HCT116 (cell line): ENCODE results near the gene CD44. TPM values are rescaled to one million over a fixed set of nuclear protein-coding genes. Genes with fewer than 3 reads are reported as not detected.

Source experiments
- ATAC-seq: fragments of 200-7000 bp; cut with Tn5 transposase; 2 replicates; pipeline ENCODE4 v1.9.1; 2020; ENCODE audit warnings: mild to moderate bottlenecking, moderate library complexity
- BruUV-seq: library from RNA; stranded (reverse); fragments of 400-500 nt; replicated peaks from 2 replicates; lab custom pipeline; 2021; lab: Mats Ljungman, UMichigan
- CTCF ChIA-PET: fragments of 300-600 bp; sonication (Branson Sonifier 250); formaldehyde crosslinking; loops from one replicate; lab custom pipeline; 2021; ENCODE audit warnings: antibody characterized with exemption; lab: Charles Lee
- POLR2A ChIA-PET: fragments of 300-600, 350-600 bp; sonication (Branson Sonifier 250); formaldehyde crosslinking; loops from one replicate; lab custom pipeline; 2021; ENCODE audit warnings: antibody characterized with exemption; lab: Charles Lee
- RAD21 ChIA-PET, 2 experiments: fragments of 300-600 bp; sonication (Branson Sonifier 250); formaldehyde crosslinking; loops; one replicate each; lab custom pipeline; 2023; ENCODE audit warnings: low total read pairs in 2 of 2; ENCODE audit not compliant: uncharacterized antibody in 2 of 2, unreplicated experiment in 2 of 2, low non-redundant PET in 1 of 2; lab: Charles Lee
- DNase-seq: peaks from one replicate; pipeline ENCODE4 v3.0.0-alpha.2; 2010; ENCODE audit warnings: low read depth, low spot score
- H2AFZ ChIP-seq: fragments of 200-600 bp; shearing (Covaris generic), sonication (generic); 2 replicates; pipeline ENCODE4 v1.6.1; 2017; ENCODE audit warnings: low read depth, mixed run types, mixed read lengths, antibody characterized with exemption, low read length; ENCODE audit not compliant: poor library complexity, severe bottlenecking
- H3K27ac ChIP-seq: 2 replicates; pipeline ENCODE4 v1.5.1; 2012; ENCODE audit warnings: low read depth, low read length
- H3K27me3 ChIP-seq: fragments of 200-600 bp; sonication (generic); 2 replicates; pipeline ENCODE4 v1.6.1; 2016; ENCODE audit warnings: mixed run types, low read length, mixed read lengths; ENCODE audit not compliant: insufficient read depth
- H3K36me3 ChIP-seq, 2 experiments: fragments of 200-500 bp in 1 of 2; fragments of 200-600 bp in 1 of 2; sonication (Bioruptor generic) in 1 of 2; sonication (generic) in 1 of 2; 2 replicates each; pipeline versions ENCODE4 v1.5.1 to v1.6.1; 2014 to 2016; ENCODE audit warnings: low read length in 2 of 2, inconsistent platforms in 1 of 2, mixed read lengths in 1 of 2, mixed run types in 1 of 2; ENCODE audit not compliant: insufficient read depth in 2 of 2, control insufficient read depth in 1 of 2
- H3K4me1 ChIP-seq, 2 experiments: fragments of 200-600 bp in 1 of 2; sonication (generic) in 1 of 2; 2 replicates each; pipeline versions ENCODE4 v1.5.1 to v1.6.1; 2012 to 2017; ENCODE audit warnings: low read length in 2 of 2, inconsistent platforms in 1 of 2, mild to moderate bottlenecking in 1 of 2, mixed read lengths in 1 of 2, mixed run types in 1 of 2, moderate library complexity in 1 of 2; ENCODE audit not compliant: insufficient read depth in 2 of 2, control insufficient read depth in 1 of 2
- H3K4me2 ChIP-seq: fragments of 200-600 bp; sonication (generic); 2 replicates; pipeline ENCODE4 v1.6.1; 2017; ENCODE audit warnings: mixed run types, low read length, mixed read lengths
- H3K4me3 ChIP-seq, 2 experiments: fragments of 200-600 bp in 1 of 2; sonication (generic) in 1 of 2; replicated peaks in 1 of 2; 2 replicates each; pipeline ENCODE4 v1.5.1; 2011 to 2016; ENCODE audit warnings: low read length in 2 of 2, control low read depth in 1 of 2, low read depth in 1 of 2, mild to moderate bottlenecking in 1 of 2, mixed read lengths in 1 of 2, mixed run types in 1 of 2
- H3K79me2 ChIP-seq: fragments of 200-600 bp; sonication (generic); 2 replicates; pipeline ENCODE4 v1.6.1; 2017; ENCODE audit warnings: mild to moderate bottlenecking, mixed run types, low read length, moderate library complexity, mixed read lengths; ENCODE audit not compliant: insufficient read depth
- H3K9ac ChIP-seq: fragments of 200-600 bp; sonication (generic); 2 replicates; pipeline ENCODE4 v1.6.1; 2016; ENCODE audit warnings: low read length, mixed read lengths
- H3K9me2 ChIP-seq: fragments of 200-600 bp; sonication (generic), shearing (Covaris generic); 2 replicates; pipeline ENCODE4 v1.6.1; 2017; ENCODE audit warnings: mixed run types, mild to moderate bottlenecking, moderate library complexity; ENCODE audit not compliant: insufficient read depth
- H3K9me3 ChIP-seq, 2 experiments: fragments of 200-500 bp in 1 of 2; fragments of 200-600 bp in 1 of 2; sonication (Bioruptor generic) in 1 of 2; sonication (generic) in 1 of 2; 2 replicates each; pipeline ENCODE4 v1.6.1; 2014 to 2017; ENCODE audit warnings: low read length in 2 of 2, mixed read lengths in 2 of 2, inconsistent platforms in 1 of 2, low read depth in 1 of 2, mild to moderate bottlenecking in 1 of 2, mixed run types in 1 of 2, moderate library complexity in 1 of 2; ENCODE audit not compliant: control insufficient read depth in 1 of 2, insufficient read depth in 1 of 2
- H4K20me1 ChIP-seq: fragments of 200-600 bp; sonication (generic), shearing (Covaris generic); 2 replicates; pipeline ENCODE4 v1.6.1; 2017; ENCODE audit warnings: mixed run types, mild to moderate bottlenecking, moderate library complexity; ENCODE audit not compliant: insufficient read depth
- CBX3 ChIP-seq: IDR thresholded peaks from 2 replicates; pipeline ENCODE4 v1.6.1; 2012; ENCODE audit warnings: low read depth
- EZH2 ChIP-seq: fragments of 200-600 bp; sonication (generic); IDR thresholded peaks from 2 replicates; pipeline ENCODE4 v1.6.1; 2017; ENCODE audit warnings: antibody characterized with exemption, mixed run types
- FOSL1 ChIP-seq: IDR thresholded peaks from 2 replicates; pipeline ENCODE4 v1.6.1; 2012; ENCODE audit warnings: low read depth
- MAX ChIP-seq: IDR thresholded peaks from 2 replicates; pipeline ENCODE4 v1.6.1; 2012
- POLR2A ChIP-seq: IDR thresholded peaks from 2 replicates; pipeline ENCODE4 v1.7.0; 2011; ENCODE audit warnings: borderline replicate concordance; ENCODE audit not compliant: insufficient read depth, insufficient read length; ENCODE audit errors: extremely low read depth
- POLR2AphosphoS5 ChIP-seq: IDR thresholded peaks from 2 replicates; pipeline ENCODE4 v1.6.1; 2011; ENCODE audit warnings: mild to moderate bottlenecking, low read depth, low read length, moderate library complexity
- SP1 ChIP-seq: IDR thresholded peaks from 2 replicates; pipeline ENCODE4 v1.6.1; 2012; ENCODE audit warnings: low read depth
- TCF7L2 ChIP-seq: IDR thresholded peaks from 2 replicates; pipeline ENCODE4 v1.7.0; 2011; ENCODE audit warnings: borderline replicate concordance, inconsistent platforms; ENCODE audit not compliant: insufficient read depth, insufficient read length; ENCODE audit errors: extremely low read depth
- YY1 ChIP-seq: IDR thresholded peaks from 2 replicates; pipeline ENCODE4 v1.6.1; 2011; ENCODE audit warnings: low read length, low read depth, moderate library complexity, mild to moderate bottlenecking; ENCODE audit not compliant: insufficient replicate concordance; ENCODE audit errors: extremely low read depth
- ZNF274 ChIP-seq: fragments of 200-500 bp; sonication (Bioruptor generic); IDR thresholded peaks from 2 replicates; pipeline ENCODE4 v1.6.1; 2014; ENCODE audit warnings: mild to moderate bottlenecking, low read depth, low read length, inconsistent platforms
- intact Hi-C: fragments of 100-400 bp; cut with micrococcal nuclease; formaldehyde crosslinking; loops from 2 replicates; pipeline ENCODE4 v1.10.0; 2022
- total RNA-seq: library from RNA; stranded (reverse); gene quantifications from one replicate; pipeline ENCODE4 v1.2.1, GENCODE V29; 2021; ENCODE audit not compliant: unreplicated experiment

Gene CD44
- total RNA-seq, 1 experiment from 2014 or later, result 742 TPM

- ChIA-PET CTCF (no interaction called here), RAD21 (no interaction called here), POLR2A (interaction anchor here (1.3 kb wide), 1 partner anchor 23 kb away, joined by 4 read pairs; the partner anchor contains the start of gene CD44)
- Histone ChIP-seq H2AFZ (no peak overlapping the region), H3K27me3 (no peaks in the 10 kb centered on the region), H3K79me2 (no peaks in the 10 kb centered on the region), H3K36me3 (no peaks in the 10 kb centered on the region), H3K9me3 (no peaks in the 10 kb centered on the region), H3K4me2 (no peak overlapping the region), H3K27ac (no peak overlapping the region), H4K20me1 (no peaks in the 10 kb centered on the region), H3K9me2 (no peaks in the 10 kb centered on the region), H3K9ac (no peak overlapping the region), H3K4me3 (no peak overlapping the region), H3K4me1 (peaks cover 0 to 14% of the 10 kb centered on the region in 2 experiments; a peak in 1 of 4 replicates)
- no TSS peak for BruUV-seq
- no peak for TF ChIP-seq SP1
- TF ChIP-seq MAX, result no peak
- TF ChIP-seq EZH2, result no peak
- no peak for TF ChIP-seq TCF7L2
- TF ChIP-seq ZNF274, result no peak
- no peak for TF ChIP-seq FOSL1
- TF ChIP-seq YY1, result no peak
- TF ChIP-seq CBX3, result no peak
- no peak for TF ChIP-seq POLR2AphosphoS5
- no peak for TF ChIP-seq POLR2A
- DNase-seq (no peak), ATAC-seq (no peak)
- intact Hi-C loops, result no loop called here
Observed at GRCh38 chr11:35116245-35116644, 22.7 kb upstream of the CD44 start.
